ENCODE data around the gene MEG3. TPM values are rescaled to one million over a fixed set of nuclear protein-coding genes. Genes with fewer than 3 reads are reported as not detected.

The MEG3 gene
- total and polyA plus RNA-seq, 2 of the 4 experiments (the other 2 are of a cell fraction), result 31.5 to 556 TPM

GRCh38 chr14:100785626-100786025 is 40.3 kb upstream of the MEG3 start:
- no peak overlapping the region for H3K4me3 ChIP-seq (ENCODE audit: insufficient read depth, low read depth, low read length)
- no peak overlapping the region for H3K27ac ChIP-seq (ENCODE audit: insufficient read depth, low read length)
- in situ Hi-C loops (cut with MboI; ENCODE audit: low sequenced_read_pairs), result no loop called here
- H3K18ac ChIP-seq (ENCODE audit: low read depth, low read length), result no peak overlapping the region
- H2BK15ac ChIP-seq (ENCODE audit: low read depth, low read length), result no peak overlapping the region
- no peak overlapping the region for H2AK9ac ChIP-seq (replicated peaks; ENCODE audit: low read depth, low read length, poor library complexity)
- BruUV-seq (replicated peaks), result no TSS peak
- DNase-seq (no peak), ATAC-seq (ENCODE audit: low read depth) (no peak)
- no peak overlapping the region for H2BK20ac ChIP-seq (ENCODE audit: low read depth, low read length)
- no peaks in the 10 kb centered on the region for H3K9me3 ChIP-seq (ENCODE audit: control insufficient read depth, insufficient read depth, low read length)
- no peak overlapping the region for H3K56ac ChIP-seq (ENCODE audit: extremely low read depth, insufficient read depth, low read length)
- CTCF ChIA-PET, result no interaction called here
- H3K9ac ChIP-seq (ENCODE audit: low read depth, low read length), result no peak overlapping the region
- no peak overlapping the region for H3K4me2 ChIP-seq (ENCODE audit: low read depth, low read length)
- WGBS, 2 experiments (ENCODE audit: extremely low coverage in 2 of 2, insufficient read length in 1 of 2), result 90% methylated on average over 2 of the region's 7 CpGs; no CpG with 5 or more reads in 1 of the 2 experiments
- no peak overlapping the region for H2BK120ac ChIP-seq (ENCODE audit: low read depth, low read length)
- H3K14ac ChIP-seq (replicated peaks; ENCODE audit: low read depth, low read length), result no peak overlapping the region
- H2BK5ac ChIP-seq (ENCODE audit: low read depth, low read length, poor library complexity, severe bottlenecking), result no peak overlapping the region
- no peak for TF ChIP-seq RAD21 (IDR thresholded peaks at IDR 0.05; ENCODE audit: low read length)
- peaks cover 48% of the 10 kb centered on the region for H3K27me3 ChIP-seq (ENCODE audit: control insufficient read depth, insufficient read depth, low read length)
- dilution Hi-C loops (cut with HindIII; ENCODE audit: low sequenced_read_pairs, unreplicated experiment), result no loop called here
- no peak overlapping the region for H4K91ac ChIP-seq (ENCODE audit: insufficient read depth, low read depth, low read length)
- no peaks in the 10 kb centered on the region for H3K79me1 ChIP-seq (ENCODE audit: low read depth in 1 of 2, low read length in 2 of 2)
- H4K20me1 ChIP-seq (ENCODE audit: insufficient read depth, low read length), result no peaks in the 10 kb centered on the region
- intact Hi-C loops (cut with micrococcal nuclease), result no loop called here
- POLR2A ChIA-PET (ENCODE audit: unreplicated experiment), result no interaction called here
- H3K4me1 ChIP-seq (ENCODE audit: control insufficient read depth, insufficient read depth, low read length), result no peaks in the 10 kb centered on the region
- H4K5ac ChIP-seq (ENCODE audit: low read depth, low read length), result no peak overlapping the region
- H2AFZ ChIP-seq (replicated peaks; ENCODE audit: low read length, poor library complexity), result no peak overlapping the region
- H3K4ac ChIP-seq (ENCODE audit: low read depth, low read length), result no peak overlapping the region
- H3K23ac ChIP-seq (ENCODE audit: low read depth, low read length), result no peak overlapping the region
- no peaks in the 10 kb centered on the region for H3K36me3 ChIP-seq (ENCODE audit: control insufficient read depth, insufficient read depth, low read length)
- H2AK5ac ChIP-seq (ENCODE audit: low read depth, low read length), result no peak overlapping the region
- no peaks in the 10 kb centered on the region for H3K9me1 ChIP-seq (ENCODE audit: insufficient read depth, low read length)
- no peak overlapping the region for H4K8ac ChIP-seq (ENCODE audit: low read depth in 2 of 2, low read length in 2 of 2)
